Measurements from ENCODE around the gene NEK5.
A peak's percentile ranks its signal among the peaks of the same experiment; 100 is the strongest.
"Not testable (repeated sequence)": the region's sequence is repeated elsewhere in the genome, so short reads cannot be mapped to it uniquely, and the experiment has no call there.

Gene NEK5, protein sequence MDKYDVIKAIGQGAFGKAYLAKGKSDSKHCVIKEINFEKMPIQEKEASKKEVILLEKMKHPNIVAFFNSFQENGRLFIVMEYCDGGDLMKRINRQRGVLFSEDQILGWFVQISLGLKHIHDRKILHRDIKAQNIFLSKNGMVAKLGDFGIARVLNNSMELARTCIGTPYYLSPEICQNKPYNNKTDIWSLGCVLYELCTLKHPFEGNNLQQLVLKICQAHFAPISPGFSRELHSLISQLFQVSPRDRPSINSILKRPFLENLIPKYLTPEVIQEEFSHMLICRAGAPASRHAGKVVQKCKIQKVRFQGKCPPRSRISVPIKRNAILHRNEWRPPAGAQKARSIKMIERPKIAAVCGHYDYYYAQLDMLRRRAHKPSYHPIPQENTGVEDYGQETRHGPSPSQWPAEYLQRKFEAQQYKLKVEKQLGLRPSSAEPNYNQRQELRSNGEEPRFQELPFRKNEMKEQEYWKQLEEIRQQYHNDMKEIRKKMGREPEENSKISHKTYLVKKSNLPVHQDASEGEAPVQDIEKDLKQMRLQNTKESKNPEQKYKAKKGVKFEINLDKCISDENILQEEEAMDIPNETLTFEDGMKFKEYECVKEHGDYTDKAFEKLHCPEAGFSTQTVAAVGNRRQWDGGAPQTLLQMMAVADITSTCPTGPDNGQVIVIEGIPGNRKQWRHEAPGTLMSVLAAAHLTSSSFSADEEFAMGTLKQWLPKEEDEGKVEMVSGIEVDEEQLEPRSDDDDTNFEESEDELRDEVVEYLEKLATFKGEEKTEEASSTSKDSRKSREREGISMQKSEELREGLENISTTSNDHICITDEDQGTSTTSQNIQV

DNA sequence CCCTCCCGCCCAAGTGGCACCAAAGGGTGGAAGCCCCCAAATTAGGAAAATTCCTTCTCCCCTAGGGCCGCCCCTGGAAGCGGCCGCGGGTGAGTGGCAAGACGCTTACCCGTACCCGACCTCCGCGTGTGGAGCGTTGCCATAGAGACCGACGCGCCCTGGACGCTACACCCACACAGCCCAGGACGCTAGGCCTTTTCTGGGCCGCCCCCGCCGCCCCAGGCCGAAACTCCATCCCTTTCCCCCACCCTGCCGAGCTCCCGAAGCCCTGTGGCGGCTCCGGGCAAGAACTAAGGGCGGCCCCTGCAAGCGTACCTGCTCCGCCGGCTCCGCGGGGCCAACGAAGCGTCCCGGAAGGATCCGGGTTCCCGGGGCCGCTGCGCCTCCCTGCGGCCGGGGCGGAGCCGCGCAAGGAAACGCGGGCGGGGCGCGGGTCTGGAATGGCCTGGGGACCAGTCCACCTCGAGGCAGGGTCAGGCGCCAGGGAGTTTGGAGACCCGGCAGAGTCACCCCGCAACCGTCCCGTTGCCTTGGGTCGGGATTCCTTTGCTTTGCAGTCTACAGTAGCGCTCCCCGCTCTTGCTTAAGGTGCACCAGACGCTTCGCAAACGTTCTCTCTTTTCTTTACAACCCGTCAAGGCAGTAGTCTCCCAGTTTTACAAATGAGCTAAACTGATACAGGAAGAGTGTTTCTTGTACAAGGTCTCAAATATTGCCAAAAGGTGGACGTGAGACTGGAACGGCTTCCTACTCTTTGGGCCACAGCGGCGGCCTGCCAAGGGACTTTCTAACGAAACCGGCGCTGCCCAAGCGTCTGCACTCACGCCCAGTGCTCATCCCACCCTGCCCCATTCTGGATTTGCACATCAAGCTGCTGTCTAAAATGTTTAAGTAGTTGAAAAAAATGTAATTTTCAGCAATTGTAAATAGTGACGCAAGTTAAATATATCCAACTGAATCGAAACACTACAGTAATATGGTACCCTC is at the start of gene NEK5:
TSS of gene NEK5 (minus strand) at position 360 of the 987 bp plus-strand sequence. CDS start 1,591 bp downstream, outside the sequence.
- Histone ChIP-seq H3K27ac (ENCODE audit: low read depth, low read length) (no peak within 1 kb of the TSS), H3K9ac (ENCODE audit: low read length in 5 of 5) (peak within 1 kb of the TSS; percentile 16 to 66 (median 39)), H3K9me3 (ENCODE audit: control insufficient read depth in 5 of 5, low read length in 5 of 5) (no peaks in the 10 kb centered on the region), H3K4me1 (ENCODE audit: control insufficient read depth in 5 of 5, insufficient read depth in 5 of 5, low read length in 5 of 5) (peaks cover 6 to 21% (median 20%) of the 10 kb centered on the region in 5 donors), H3K36me3 (ENCODE audit: control insufficient read depth in 5 of 5, insufficient read depth in 5 of 5, low read length in 5 of 5) (peaks cover 12 to 32% (median 28%) of the 10 kb centered on the region in 5 donors), H3K4me3 (ENCODE audit: low read depth in 1 of 5, low read length in 5 of 5) (peak within 1 kb of the TSS; percentile 63 to 78 (median 74)), H3K27me3 (ENCODE audit: control insufficient read depth in 5 of 5, insufficient read depth in 4 of 5, low read length in 5 of 5) (no peaks in the 10 kb centered on the region)

DNA sequence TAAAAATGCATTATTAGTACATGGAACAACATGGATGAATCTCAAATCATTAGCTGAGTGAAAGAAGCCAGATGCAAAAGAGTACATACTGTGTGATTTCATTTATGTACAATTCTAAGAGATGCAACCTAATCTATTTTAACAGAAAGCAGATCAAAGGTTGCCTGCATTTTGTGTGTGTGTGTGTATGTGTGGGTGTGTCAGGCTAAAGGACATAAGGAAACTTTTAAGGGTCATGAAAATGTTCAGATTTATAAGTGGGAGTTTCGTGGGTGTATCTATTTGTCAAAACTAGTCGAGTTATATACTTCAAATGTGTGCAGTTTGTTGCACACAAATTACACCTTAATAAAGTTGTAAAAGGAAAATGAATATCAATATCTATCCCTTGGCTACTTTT is 48.4 kb upstream of the NEK5 start:
- no peak overlapping the region for H3K4me3 ChIP-seq (ENCODE audit: low read depth in 1 of 5, low read length in 5 of 5)
- H3K4me1 ChIP-seq (ENCODE audit: control insufficient read depth in 5 of 5, insufficient read depth in 5 of 5, low read length in 5 of 5) = no peaks in the 10 kb centered on the region
- no peaks in the 10 kb centered on the region for H3K9me3 ChIP-seq (ENCODE audit: control insufficient read depth in 5 of 5, low read length in 5 of 5)
- no peak overlapping the region for H3K9ac ChIP-seq (ENCODE audit: low read length in 5 of 5)
- H3K27me3 ChIP-seq (ENCODE audit: control insufficient read depth in 5 of 5, insufficient read depth in 4 of 5, low read length in 5 of 5) = no peaks in the 10 kb centered on the region
- H3K27ac ChIP-seq (ENCODE audit: low read depth, low read length) = no peak overlapping the region
- H3K36me3 ChIP-seq (ENCODE audit: control insufficient read depth in 5 of 5, insufficient read depth in 5 of 5, low read length in 5 of 5) = peaks cover 13 to 32% (median 25%) of the 10 kb centered on the region in 5 donors

DNA sequence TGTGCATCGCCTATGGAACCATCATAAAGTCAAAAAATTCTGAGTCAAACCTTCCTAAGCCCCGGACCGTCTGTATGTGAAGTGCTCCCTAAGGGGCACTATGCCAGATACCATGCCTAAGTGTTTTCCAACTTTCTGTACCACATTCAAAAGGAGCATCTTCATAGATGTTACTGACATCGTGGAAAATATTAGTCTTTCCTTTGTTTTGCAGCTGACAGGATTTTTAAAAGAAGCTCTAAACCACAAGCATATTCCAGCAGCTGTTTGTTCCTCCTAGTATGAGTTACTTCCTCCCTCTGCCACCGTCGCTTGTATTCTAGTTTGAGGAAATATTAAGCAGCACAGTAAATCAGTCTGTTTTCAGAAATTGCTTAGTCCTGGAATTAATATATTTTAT is 45.1 kb upstream of the NEK5 start:
- H3K9me3 ChIP-seq (ENCODE audit: control insufficient read depth in 5 of 5, low read length in 5 of 5); H3K4me3 ChIP-seq (ENCODE audit: low read depth in 1 of 5, low read length in 5 of 5); H3K27ac ChIP-seq (ENCODE audit: low read depth, low read length); H3K4me1 ChIP-seq (ENCODE audit: control insufficient read depth in 5 of 5, insufficient read depth in 5 of 5, low read length in 5 of 5); H3K27me3 ChIP-seq (ENCODE audit: control insufficient read depth in 5 of 5, insufficient read depth in 4 of 5, low read length in 5 of 5); H3K9ac ChIP-seq (ENCODE audit: low read length in 5 of 5): not testable (repeated sequence)
- H3K36me3 ChIP-seq (ENCODE audit: control insufficient read depth in 5 of 5, insufficient read depth in 5 of 5, low read length in 5 of 5) = peaks cover 13 to 34% (median 31%) of the 10 kb centered on the region in 5 donors

DNA sequence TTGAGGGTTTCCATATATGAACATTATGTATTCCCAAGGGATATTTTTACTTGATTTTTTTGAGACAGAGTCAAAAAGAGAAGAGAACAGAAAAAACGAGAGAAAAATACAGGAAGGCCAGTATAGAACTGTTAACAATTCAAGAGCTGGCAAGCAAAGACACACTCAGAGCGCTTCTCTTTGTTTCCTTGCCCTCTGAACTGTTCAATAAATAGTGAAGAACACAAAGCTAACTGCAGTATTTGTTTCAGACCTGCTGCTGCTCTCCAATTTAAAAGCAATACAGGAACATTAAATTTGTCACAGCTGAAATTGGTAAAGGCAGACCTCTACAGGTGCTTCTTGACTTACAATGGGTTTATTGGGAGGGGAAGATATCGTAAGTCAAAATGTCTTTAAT is 44.5 kb upstream of the NEK5 start:
- H3K4me1 ChIP-seq (ENCODE audit: control insufficient read depth in 5 of 5, insufficient read depth in 5 of 5, low read length in 5 of 5) = no peaks in the 10 kb centered on the region
- no peak overlapping the region for H3K9ac ChIP-seq (ENCODE audit: low read length in 5 of 5)
- H3K36me3 ChIP-seq (ENCODE audit: control insufficient read depth in 5 of 5, insufficient read depth in 5 of 5, low read length in 5 of 5) = peaks cover 16 to 40% (median 31%) of the 10 kb centered on the region in 5 donors
- H3K9me3 ChIP-seq (ENCODE audit: control insufficient read depth in 5 of 5, low read length in 5 of 5) = no peaks in the 10 kb centered on the region
- H3K4me3 ChIP-seq (ENCODE audit: low read depth in 1 of 5, low read length in 5 of 5) = no peak overlapping the region
- H3K27ac ChIP-seq (ENCODE audit: low read depth, low read length) = no peak overlapping the region
- H3K27me3 ChIP-seq (ENCODE audit: control insufficient read depth in 5 of 5, insufficient read depth in 4 of 5, low read length in 5 of 5) = no peaks in the 10 kb centered on the region

DNA sequence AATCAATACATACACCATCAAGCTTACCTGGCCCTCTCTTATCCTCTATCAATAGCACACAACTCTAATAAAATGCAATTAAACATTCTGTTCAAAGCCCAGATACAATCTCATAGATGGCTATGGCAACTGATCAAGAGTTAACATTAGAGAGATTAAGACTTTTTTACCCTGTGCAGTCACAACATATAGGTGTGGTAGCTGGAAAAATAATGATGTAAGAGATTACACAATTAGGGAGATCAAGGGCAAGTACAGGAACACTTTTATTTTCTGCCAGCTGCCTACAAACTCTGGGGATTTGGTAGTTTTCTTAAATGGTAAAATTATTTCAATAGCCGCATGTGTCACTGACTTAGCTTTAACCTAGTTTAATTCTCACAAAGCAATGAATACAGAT is 42.8 kb upstream of the NEK5 start:
- not testable (repeated sequence) for H3K27me3 ChIP-seq (ENCODE audit: control insufficient read depth in 5 of 5, insufficient read depth in 4 of 5, low read length in 5 of 5); H3K4me3 ChIP-seq (ENCODE audit: low read depth in 1 of 5, low read length in 5 of 5); H3K27ac ChIP-seq (ENCODE audit: low read depth, low read length); H3K9ac ChIP-seq (ENCODE audit: low read length in 5 of 5); H3K4me1 ChIP-seq (ENCODE audit: control insufficient read depth in 5 of 5, insufficient read depth in 5 of 5, low read length in 5 of 5); H3K9me3 ChIP-seq (ENCODE audit: control insufficient read depth in 5 of 5, low read length in 5 of 5)
- peaks cover 15 to 45% (median 34%) of the 10 kb centered on the region in 5 donors for H3K36me3 ChIP-seq (ENCODE audit: control insufficient read depth in 5 of 5, insufficient read depth in 5 of 5, low read length in 5 of 5)

DNA sequence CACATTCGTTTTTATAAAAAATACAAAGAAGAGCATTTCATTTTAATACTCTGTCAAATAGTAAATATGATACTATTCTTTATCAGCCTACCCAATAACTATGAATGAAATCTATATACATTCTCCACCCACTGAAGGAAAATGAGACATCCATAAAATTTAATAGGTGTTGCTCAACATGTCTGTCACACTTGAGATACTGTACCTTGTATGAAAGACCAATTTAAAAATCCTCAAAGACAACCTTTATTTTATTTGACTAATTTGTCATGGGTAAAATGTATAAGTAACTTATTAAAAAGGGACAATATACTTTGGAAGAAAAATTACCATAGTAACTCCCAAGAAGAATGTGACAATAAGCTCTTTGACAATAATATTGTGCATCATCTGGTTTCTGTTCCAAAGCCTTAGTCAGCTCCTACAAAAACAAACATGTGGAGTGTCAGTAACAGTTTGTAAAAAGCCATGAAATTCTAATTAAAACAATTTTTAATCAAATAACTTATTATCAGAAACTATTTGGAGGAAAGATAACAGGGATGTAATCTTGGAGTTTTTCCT is 42.0 kb upstream of the NEK5 start:
- peaks cover 14 to 45% (median 34%) of the 10 kb centered on the region in 5 donors for H3K36me3 ChIP-seq (ENCODE audit: control insufficient read depth in 5 of 5, insufficient read depth in 5 of 5, low read length in 5 of 5)
- not testable (repeated sequence) for H3K4me3 ChIP-seq (ENCODE audit: low read depth in 1 of 5, low read length in 5 of 5); H3K9ac ChIP-seq (ENCODE audit: low read length in 5 of 5); H3K27me3 ChIP-seq (ENCODE audit: control insufficient read depth in 5 of 5, insufficient read depth in 4 of 5, low read length in 5 of 5); H3K27ac ChIP-seq (ENCODE audit: low read depth, low read length); H3K4me1 ChIP-seq (ENCODE audit: control insufficient read depth in 5 of 5, insufficient read depth in 5 of 5, low read length in 5 of 5); H3K9me3 ChIP-seq (ENCODE audit: control insufficient read depth in 5 of 5, low read length in 5 of 5)

DNA sequence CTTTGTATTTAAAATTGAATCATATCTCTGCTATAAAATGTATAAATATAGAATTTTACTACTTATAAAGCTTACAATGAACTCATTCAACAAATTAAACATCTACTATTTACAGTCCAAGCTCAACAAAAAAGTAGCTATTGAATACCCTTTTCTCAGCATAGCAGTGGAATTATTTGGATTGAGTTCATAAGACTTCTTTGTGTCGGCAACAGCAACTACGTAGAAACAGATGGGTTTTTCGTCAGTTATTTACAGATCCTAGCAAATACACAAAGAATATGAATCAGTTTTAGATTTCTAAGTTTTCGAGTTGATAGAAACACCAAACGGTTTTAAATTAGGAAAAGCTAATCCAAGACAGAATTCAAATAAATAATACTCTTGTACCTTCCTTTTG is 41.0 kb upstream of the NEK5 start:
- no peak overlapping the region for H3K27ac ChIP-seq (ENCODE audit: low read depth, low read length)
- H3K36me3 ChIP-seq (ENCODE audit: control insufficient read depth in 5 of 5, insufficient read depth in 5 of 5, low read length in 5 of 5) = peaks cover 11 to 46% (median 27%) of the 10 kb centered on the region in 5 donors
- no peaks in the 10 kb centered on the region for H3K9me3 ChIP-seq (ENCODE audit: control insufficient read depth in 5 of 5, low read length in 5 of 5)
- H3K4me3 ChIP-seq (ENCODE audit: low read depth in 1 of 5, low read length in 5 of 5) = no peak overlapping the region
- no peak overlapping the region for H3K9ac ChIP-seq (ENCODE audit: low read length in 5 of 5)
- no peaks in the 10 kb centered on the region for H3K27me3 ChIP-seq (ENCODE audit: control insufficient read depth in 5 of 5, insufficient read depth in 4 of 5, low read length in 5 of 5)
- peaks cover 0 to 6% (median 3%) of the 10 kb centered on the region in 5 donors for H3K4me1 ChIP-seq (ENCODE audit: control insufficient read depth in 5 of 5, insufficient read depth in 5 of 5, low read length in 5 of 5)

DNA sequence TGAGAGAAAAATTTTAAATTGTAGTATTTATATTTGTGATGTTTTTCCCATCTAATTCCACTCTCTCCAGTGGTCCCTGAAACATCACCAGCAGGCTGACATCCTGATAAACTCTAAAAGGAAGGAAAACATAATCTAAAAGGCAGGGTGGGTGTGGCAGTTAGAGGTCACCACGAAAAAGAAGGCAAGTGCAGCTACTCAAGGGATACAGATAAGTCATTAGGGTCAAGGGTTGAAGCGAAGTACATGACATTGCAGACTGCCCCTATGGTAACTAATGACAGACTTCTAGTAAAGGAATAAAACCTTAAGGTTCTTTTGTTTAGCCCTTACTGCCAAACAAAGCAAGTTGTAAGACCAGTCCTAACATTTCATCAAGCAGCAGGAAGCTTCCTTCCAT is 36.5 kb upstream of the NEK5 start:
- H3K9ac ChIP-seq (ENCODE audit: low read length in 5 of 5) = no peak overlapping the region
- no peak overlapping the region for H3K4me3 ChIP-seq (ENCODE audit: low read depth in 1 of 5, low read length in 5 of 5)
- peaks cover 0 to 27% (median 8%) of the 10 kb centered on the region in 5 donors for H3K4me1 ChIP-seq (ENCODE audit: control insufficient read depth in 5 of 5, insufficient read depth in 5 of 5, low read length in 5 of 5)
- H3K27me3 ChIP-seq (ENCODE audit: control insufficient read depth in 5 of 5, insufficient read depth in 4 of 5, low read length in 5 of 5) = no peaks in the 10 kb centered on the region
- no peaks in the 10 kb centered on the region for H3K9me3 ChIP-seq (ENCODE audit: control insufficient read depth in 5 of 5, low read length in 5 of 5)
- no peak overlapping the region for H3K27ac ChIP-seq (ENCODE audit: low read depth, low read length)
- peaks cover 6 to 31% (median 13%) of the 10 kb centered on the region in 5 donors for H3K36me3 ChIP-seq (ENCODE audit: control insufficient read depth in 5 of 5, insufficient read depth in 5 of 5, low read length in 5 of 5)

DNA sequence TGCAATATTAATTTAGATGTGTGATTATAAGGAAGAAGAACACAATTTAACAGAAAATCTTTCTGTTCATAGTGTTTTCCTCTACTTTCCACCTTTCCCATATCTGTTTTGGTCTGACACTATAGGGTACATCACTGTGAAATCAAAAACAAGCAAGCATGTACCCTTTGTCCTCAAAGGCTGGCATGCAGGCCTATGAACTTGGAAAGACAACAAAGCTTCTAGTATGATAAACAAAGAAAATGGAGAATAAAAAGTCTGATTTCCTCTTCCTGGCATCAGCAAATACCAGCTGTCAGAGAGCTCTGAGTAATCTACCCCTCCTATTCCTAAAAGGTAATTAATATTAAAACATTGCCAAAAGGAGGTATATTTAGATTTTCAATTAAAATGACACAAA is 36.1 kb upstream of the NEK5 start:
- Histone ChIP-seq H3K9me3 (ENCODE audit: control insufficient read depth in 5 of 5, low read length in 5 of 5) (no peaks in the 10 kb centered on the region), H3K27me3 (ENCODE audit: control insufficient read depth in 5 of 5, insufficient read depth in 4 of 5, low read length in 5 of 5) (no peaks in the 10 kb centered on the region), H3K36me3 (ENCODE audit: control insufficient read depth in 5 of 5, insufficient read depth in 5 of 5, low read length in 5 of 5) (peaks cover 6 to 28% (median 13%) of the 10 kb centered on the region in 5 donors), H3K27ac (ENCODE audit: low read depth, low read length) (no peak overlapping the region), H3K4me1 (ENCODE audit: control insufficient read depth in 5 of 5, insufficient read depth in 5 of 5, low read length in 5 of 5) (peaks cover 0 to 29% (median 10%) of the 10 kb centered on the region in 5 donors), H3K4me3 (ENCODE audit: low read depth in 1 of 5, low read length in 5 of 5) (no peak overlapping the region), H3K9ac (ENCODE audit: low read length in 5 of 5) (no peak overlapping the region)

All from subcutaneous abdominal adipose tissue (tissue), 5 donors.